GM19099 (cell line): ENCODE measurements around the gene KCNQ1.

Experiments used
- POLR2A ChIP-seq: IDR thresholded peaks from 3 replicates; pipeline ENCODE4 v1.6.1; 2011; ENCODE audit warnings: low read depth; ENCODE audit not compliant: insufficient read length; ENCODE audit errors: extremely low read depth

KCNQ1 gene, protein sequence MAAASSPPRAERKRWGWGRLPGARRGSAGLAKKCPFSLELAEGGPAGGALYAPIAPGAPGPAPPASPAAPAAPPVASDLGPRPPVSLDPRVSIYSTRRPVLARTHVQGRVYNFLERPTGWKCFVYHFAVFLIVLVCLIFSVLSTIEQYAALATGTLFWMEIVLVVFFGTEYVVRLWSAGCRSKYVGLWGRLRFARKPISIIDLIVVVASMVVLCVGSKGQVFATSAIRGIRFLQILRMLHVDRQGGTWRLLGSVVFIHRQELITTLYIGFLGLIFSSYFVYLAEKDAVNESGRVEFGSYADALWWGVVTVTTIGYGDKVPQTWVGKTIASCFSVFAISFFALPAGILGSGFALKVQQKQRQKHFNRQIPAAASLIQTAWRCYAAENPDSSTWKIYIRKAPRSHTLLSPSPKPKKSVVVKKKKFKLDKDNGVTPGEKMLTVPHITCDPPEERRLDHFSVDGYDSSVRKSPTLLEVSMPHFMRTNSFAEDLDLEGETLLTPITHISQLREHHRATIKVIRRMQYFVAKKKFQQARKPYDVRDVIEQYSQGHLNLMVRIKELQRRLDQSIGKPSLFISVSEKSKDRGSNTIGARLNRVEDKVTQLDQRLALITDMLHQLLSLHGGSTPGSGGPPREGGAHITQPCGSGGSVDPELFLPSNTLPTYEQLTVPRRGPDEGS

DNA sequence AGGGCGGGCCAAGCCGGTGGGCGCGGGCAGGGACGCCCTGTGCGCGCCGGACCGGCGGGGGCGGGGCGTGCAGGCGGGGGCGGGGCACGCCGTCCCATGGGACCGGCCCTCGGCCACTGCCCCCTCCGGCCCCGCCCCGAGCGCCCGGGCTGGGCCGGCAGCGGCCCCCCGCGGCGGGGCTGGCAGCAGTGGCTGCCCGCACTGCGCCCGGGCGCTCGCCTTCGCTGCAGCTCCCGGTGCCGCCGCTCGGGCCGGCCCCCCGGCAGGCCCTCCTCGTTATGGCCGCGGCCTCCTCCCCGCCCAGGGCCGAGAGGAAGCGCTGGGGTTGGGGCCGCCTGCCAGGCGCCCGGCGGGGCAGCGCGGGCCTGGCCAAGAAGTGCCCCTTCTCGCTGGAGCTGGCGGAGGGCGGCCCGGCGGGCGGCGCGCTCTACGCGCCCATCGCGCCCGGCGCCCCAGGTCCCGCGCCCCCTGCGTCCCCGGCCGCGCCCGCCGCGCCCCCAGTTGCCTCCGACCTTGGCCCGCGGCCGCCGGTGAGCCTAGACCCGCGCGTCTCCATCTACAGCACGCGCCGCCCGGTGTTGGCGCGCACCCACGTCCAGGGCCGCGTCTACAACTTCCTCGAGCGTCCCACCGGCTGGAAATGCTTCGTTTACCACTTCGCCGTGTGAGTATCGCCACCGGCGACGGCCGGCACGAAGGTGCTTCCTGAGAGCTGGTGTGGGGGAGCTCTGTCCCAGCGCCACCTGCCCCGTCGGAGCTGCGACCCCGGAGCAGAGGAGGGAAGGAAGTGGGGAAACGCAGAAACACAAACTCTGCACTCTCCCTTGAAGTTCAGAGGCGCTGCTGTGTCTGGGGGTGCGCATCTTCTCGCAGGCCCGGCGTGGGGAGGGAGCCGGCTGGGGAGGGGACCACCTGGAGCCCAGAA, at the start of gene KCNQ1:
Gene KCNQ1 (plus strand): TSS at position 188 of the 925 bp plus-strand sequence. CDS start 91 bp downstream, at position 279.
- no peak for TF ChIP-seq POLR2A

DNA sequence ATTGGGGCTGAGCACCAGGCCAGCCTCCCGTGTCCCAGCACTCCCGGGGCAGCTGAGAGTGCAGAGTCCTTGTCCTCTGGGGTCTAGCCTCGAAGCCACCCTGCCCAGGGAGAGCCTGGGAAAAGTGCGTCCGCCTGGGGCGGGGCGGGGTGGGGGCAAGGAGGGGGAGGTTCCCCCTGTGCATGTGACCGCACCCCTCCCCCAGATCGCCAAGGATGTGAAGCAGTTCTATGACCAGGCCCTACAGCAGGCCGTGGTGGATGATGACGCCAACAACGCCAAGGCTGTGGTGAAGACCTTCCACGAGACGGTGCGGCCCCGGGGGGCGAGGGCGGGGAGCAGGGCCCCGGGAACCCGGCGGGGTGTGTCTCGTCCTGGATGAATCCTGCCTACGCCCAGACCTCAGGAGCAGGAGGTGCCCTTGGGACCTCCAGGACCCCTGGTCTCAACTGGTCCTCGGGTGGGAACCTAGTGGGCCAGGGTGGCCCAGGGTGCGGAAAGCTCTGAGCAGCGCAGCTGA, 49.5 kb upstream of the KCNQ1 start:
- no peak for TF ChIP-seq POLR2A

DNA sequence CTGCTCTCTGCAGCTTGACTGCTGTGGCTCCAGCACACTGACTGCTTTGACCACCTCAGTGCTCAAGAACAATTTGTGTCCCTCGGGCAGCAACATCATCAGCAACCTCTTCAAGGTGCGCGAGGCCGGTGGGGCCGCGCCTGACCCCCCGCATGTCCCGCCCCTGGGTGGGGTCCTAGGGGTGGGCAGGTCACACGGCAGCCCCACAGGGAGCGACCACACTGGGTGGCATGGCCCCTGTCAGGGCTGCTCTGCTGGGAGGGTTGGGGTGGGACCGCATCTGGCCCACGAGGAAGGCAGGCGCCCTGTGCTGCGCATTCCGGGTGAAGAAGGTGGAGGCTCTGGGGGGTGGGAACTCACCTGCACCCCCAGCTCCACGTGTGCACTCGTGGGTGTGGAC, 49.0 kb upstream of the KCNQ1 start:
- TF ChIP-seq POLR2A = no peak

DNA sequence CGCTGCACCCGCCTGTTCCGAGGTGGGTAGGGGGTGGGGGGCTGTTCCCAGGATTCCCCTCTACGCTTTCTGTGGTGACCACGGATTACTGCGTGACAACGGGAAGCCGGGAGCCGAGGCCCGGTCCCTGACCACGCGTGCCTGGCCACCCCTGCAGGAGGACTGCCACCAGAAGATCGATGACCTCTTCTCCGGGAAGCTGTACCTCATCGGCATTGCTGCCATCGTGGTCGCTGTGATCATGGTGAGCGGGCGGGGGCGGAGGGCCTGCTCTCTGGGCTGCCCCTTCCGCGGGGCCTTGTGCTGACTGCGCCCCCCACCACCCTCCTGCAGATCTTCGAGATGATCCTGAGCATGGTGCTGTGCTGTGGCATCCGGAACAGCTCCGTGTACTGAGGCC, 48.3 kb upstream of the KCNQ1 start:
- TF ChIP-seq POLR2A = no peak

DNA sequence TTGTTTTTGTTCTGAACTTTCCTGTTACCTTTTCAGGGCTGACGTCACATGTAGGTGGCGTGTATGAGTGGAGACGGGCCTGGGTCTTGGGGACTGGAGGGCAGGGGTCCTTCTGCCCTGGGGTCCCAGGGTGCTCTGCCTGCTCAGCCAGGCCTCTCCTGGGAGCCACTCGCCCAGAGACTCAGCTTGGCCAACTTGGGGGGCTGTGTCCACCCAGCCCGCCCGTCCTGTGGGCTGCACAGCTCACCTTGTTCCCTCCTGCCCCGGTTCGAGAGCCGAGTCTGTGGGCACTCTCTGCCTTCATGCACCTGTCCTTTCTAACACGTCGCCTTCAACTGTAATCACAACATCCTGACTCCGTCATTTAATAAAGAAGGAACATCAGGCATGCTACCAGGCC, 47.8 kb upstream of the KCNQ1 start:
- TF ChIP-seq POLR2A = no peak

DNA sequence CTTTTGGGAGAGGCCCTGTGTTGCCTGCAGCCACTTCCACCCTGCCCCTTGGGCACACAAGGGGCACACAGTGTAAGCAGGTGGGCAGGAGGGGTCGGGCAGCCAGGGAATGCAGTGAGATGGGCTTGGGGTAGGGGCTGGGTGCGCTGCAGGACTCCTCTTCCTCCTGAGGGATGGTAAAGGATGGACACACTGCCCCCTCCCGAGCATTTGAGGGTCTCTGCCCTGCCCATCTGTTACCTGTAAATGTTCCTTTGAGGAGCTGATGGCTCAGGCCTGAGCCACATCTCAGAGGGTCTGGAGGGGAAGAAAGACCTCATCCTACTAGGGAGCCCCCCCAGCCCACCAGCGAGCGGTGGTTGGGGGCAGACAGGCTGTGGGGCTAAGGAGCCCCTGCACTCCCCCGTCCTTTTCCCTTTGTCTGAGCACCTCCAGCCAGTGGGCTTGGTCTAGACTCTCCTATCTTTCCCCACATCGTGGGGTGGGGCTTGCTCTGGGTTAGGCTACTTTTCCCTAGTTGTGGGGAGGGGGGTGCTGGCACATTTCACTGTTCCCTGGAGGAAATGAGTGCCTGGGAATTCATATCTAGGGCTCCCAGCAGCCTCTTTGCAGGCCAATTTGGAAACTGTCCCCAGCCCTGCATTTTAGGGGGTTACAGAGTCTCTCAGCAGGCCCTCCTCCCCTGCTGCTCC, 46.0 kb upstream of the KCNQ1 start:
- TF ChIP-seq POLR2A = no peak

DNA sequence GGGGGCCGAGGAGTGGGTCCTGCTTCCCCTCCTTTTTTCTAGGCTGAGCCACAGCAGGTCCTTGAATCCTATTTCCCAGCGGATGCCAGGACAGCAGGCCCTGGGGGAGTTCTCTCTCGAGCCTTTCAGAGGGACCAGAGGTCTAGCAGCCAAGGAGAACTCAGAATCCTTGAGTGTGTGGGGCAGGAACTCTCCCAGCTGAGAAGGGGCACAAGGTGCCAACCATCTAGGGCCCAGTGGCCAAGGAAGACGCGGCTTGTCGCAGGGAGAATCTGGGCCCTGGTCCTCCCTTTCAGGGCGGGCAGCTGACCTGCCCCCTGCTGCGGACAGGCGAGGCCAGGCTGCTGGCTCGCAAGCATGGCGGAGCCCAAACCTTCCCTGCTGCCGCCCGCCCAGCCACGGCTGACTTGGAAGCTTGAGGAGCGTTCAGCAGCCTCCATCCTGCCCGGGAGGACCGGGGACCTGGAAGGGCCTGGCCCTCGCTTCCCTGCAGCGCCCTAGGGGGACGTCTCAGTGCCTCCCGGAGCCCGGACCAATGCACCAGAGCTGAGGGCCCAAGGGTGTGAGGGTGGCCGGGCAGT, 45.2 kb upstream of the KCNQ1 start:
- TF ChIP-seq POLR2A = no peak

DNA sequence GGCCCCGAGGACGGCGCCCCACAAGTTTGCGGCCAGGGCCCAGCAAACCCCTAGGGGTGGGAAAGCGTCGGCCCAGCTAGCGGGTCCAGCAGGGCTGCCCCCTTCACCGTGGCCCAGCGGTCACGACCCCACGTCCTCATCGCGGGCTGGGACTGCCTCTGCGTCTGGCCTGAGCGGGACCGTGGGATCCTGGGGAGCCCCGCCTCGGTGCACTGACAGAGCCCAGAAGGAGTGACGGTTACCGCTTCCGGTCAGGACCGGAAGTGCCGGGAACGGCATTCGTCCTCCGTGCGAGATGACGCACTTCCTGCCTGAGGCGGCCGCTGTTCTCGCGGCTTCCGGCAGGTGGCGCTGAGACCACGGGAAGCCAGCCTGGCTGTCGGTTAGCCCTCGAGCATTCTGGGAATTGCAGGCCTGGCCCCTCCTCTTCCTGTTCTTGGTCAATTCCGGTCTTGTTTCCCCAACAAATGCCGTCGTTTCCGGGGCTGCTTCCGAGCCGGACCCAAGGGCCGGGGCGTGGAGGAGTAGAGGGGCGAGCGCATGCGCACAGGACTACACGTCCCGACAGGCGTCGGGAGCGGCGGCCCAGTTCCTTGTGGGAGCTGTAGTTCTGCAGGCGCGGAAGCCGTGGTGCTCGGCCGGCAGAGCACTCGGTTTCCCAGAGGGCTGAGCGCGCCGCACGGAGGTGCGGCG, 44.6 kb upstream of the KCNQ1 start, which contains the start of gene TSSC4:
Gene TSSC4 (plus strand): TSS at position 682 of the 693 bp plus-strand sequence. CDS start 1,884 bp downstream, outside the sequence.
- TF ChIP-seq POLR2A = peak; percentile 88

DNA sequence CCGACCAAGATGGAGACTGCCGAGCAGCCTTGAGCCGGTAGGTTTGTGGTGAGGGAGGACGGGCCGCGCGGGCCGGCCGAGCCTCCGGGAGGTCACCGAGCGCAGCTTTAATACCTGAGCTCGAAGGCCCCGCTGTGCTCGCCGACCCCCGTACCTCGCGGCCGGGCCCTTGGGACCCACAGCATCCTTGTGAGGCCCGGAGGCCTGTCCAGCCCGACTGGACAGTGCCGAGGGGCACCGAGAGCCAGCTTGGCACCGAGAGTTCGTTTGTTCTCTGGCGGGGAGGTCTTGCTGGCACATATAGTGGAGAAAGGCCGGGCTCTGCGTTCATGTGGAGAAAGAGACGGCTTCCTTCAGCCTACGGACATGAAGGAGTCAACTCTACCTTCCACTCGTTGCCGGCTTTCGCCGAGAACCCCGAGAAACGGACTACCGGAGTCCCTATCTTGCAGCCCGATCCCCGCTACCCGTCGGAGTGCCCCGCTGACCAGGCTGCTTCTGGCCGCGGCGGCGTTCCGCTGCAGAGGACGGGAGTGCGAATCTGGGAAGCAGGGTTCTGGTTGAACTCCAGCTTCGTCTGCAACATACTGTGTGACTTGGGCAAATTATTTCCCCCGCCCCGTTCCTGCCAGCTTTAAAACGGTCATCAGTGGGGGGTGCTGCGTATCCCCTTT, 43.9 kb upstream of the KCNQ1 start:
- TF ChIP-seq POLR2A = no peak

DNA sequence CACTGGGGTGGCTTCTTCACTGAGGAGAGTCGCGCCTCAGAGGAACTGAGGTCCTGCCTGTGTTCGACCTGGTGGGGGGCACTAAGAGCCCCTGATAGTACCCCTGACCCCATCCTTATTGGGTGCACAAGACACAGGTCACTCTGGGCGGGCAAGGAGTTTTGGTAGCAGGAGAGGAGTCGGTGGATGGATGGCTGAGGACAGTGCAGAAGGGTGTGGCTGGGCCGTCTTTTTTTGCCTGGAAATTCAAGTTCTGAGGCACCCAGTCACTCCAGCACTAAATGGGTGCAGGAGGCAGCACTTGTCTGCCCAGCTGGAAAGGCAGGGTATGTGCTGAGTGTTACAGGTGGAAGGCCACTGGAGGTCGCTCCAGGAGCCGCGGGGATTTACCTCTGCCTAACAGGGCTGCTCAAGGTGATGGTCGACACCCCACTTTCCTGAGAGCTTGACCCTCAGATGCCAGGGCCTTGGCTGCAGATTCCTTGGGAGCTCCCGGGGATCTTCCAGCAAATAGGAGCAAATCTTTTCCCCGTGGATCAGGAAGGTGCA, 43.3 kb upstream of the KCNQ1 start:
- TF ChIP-seq POLR2A = no peak

DNA sequence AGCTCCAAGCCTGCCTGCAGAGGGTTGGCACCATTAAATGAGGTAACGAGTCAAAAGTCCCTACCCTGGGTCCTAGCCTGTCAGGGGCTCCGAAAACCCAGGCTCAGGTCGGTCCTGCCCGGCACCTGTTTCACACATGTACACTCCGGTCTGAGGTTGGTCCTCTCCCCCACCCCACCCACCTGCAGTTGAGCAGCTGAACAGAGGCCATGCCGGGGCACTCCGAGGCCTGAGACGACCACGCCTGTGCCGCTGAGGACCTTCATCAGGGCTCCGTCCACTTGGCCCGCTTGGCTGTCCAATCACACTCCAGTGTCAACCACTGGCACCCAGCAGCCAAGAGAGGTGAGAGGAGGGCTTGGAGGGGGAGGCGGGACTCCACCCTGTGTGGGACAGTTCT, 42.7 kb upstream of the KCNQ1 start:
- no peak for TF ChIP-seq POLR2A

DNA sequence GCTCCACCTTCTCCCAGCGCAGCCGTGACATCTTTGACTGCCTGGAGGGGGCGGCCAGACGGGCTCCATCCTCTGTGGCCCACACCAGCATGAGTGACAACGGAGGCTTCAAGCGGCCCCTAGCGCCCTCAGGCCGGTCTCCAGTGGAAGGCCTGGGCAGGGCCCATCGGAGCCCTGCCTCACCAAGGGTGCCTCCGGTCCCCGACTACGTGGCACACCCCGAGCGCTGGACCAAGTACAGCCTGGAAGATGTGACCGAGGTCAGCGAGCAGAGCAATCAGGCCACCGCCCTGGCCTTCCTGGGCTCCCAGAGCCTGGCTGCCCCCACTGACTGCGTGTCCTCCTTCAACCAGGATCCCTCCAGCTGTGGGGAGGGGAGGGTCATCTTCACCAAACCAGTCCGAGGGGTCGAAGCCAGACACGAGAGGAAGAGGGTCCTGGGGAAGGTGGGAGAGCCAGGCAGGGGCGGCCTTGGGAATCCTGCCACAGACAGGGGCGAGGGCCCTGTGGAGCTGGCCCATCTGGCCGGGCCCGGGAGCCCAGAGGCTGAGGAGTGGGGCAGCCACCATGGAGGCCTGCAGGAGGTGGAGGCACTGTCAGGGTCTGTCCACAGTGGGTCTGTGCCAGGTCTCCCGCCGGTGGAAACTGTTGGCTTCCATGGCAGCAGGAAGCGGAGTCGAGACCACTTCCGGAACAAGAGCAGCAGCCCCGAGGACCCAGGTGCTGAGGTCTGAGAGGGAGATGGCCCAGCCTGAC, 41.7 kb upstream of the KCNQ1 start:
- TF ChIP-seq POLR2A = no peak

DNA sequence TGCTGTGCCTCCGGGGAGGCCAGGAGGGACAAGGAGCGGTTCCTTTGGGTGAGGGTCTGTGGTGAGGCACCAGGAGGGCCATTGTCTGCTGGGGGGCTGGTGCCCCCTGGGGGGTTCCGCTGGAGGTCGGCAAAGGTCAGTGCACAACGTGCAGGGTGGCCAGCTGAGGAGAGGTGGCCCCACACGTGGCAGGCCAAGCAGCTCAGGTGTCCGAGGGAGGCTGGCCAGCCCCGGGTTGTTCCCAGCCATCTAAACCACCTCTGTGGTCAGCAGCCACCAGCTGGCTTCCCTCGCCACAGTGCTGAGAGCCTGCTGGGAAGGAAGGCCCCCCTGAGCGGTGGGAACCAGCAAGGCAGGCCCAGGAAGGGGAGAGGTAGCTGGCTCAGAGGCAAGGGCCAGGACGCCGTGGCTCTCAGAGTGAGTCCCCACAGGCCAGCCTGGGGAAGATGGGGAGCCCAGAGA, 40.0 kb upstream of the KCNQ1 start:
- peak; percentile 36 for TF ChIP-seq POLR2A
